Measurements from ENCODE around the gene STRIP2. TPM values are rescaled to one million over a fixed set of nuclear protein-coding genes. Genes with fewer than 3 reads are reported as not detected.
"Not testable (repeated sequence)": the region's sequence is repeated elsewhere in the genome, so short reads cannot be mapped to it uniquely, and the experiment has no call there.

The STRIP2 gene
- total and polyA plus RNA-seq, 4 experiments from 2014 or later, result 0.20 to 0.22 TPM; not detected in 2

DNA sequence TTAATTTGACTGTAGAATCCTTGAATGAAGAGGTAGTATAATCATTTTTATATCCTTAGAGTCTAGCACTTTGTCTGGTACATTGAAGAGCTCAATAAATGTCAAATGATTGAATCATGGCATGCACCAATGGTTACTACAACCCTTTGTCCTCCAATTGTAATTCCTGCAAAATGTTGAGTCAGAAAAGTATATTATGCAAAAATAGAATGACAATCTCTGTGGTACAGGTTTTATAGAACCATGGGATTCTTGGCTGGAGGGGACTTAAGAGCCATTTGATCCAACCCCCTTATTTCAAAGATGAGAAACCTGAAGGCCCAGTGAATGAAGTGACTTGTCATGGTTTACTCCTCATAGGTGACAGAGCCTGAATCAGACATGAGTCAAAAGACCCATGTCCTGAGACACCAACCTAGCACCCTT is 37.2 kb downstream of the STRIP2 start:
- no peak overlapping the region for H3K4me3 ChIP-seq (ENCODE audit: low read length in 2 of 2)
- H3K9me3 ChIP-seq (ENCODE audit: control insufficient read depth in 1 of 2, low read length in 2 of 2), result no peaks in the 10 kb centered on the region
- no peaks in the 10 kb centered on the region for H3K4me1 ChIP-seq (ENCODE audit: insufficient read depth, low read length)
- POLR2A ChIA-PET (ENCODE audit: partially characterized antibody), result no interaction called here
- no peak overlapping the region for H3K27ac Mint-ChIP-seq
- CTCF ChIA-PET (ENCODE audit: partially characterized antibody), result interaction anchor here (0.6 to 8.1 kb wide), 20 partner anchors 9 to 380 kb away, joined by 3 to 136 read pairs (median 4); partner anchors contain the start of gene STRIP2
- no peak for DNase-seq
- H3K27ac ChIP-seq (ENCODE audit: low read depth, low read length), result no peak overlapping the region
- H3K4me1 Mint-ChIP-seq, result no peaks in the 10 kb centered on the region
- H3K9me3 Mint-ChIP-seq, result no peaks in the 10 kb centered on the region
- H3K27me3 ChIP-seq (ENCODE audit: insufficient read depth, low read length), result no peaks in the 10 kb centered on the region
- intact Hi-C loops (cut with micrococcal nuclease), result loop anchor here (5.0 to 10.0 kb wide), 2 partner anchors 541 to 567 kb away; no protein-coding TSS in a partner anchor
- H3K27me3 Mint-ChIP-seq, result no peaks in the 10 kb centered on the region
- no peaks in the 10 kb centered on the region for H3K36me3 Mint-ChIP-seq
- H3K36me3 ChIP-seq (ENCODE audit: insufficient read depth, low read length), result no peaks in the 10 kb centered on the region
- H3K4me3 Mint-ChIP-seq, result no peak overlapping the region

DNA sequence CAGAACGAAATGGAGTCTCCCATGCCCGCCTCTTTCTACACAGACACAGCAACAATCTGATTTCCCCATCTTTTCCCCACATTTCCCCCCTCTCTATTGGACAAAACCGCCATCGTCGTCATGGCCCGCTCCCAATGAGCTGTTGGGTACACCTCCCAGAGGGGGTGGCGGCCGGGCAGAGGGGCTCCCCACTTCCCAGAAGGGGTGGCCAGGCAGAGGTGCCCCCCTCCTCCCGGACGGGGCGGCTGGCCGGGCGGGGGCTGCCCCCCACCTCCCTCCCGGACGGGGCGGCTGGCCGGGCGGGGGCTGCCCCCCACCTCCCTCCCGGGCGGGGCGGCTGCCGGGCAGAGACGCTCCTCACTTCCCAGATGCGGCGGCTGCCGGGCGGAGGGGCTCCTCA is 41.7 kb downstream of the STRIP2 start:
- H3K36me3 ChIP-seq (ENCODE audit: insufficient read depth, low read length); H3K36me3 Mint-ChIP-seq; H3K27ac ChIP-seq (ENCODE audit: low read depth, low read length); H3K4me1 ChIP-seq (ENCODE audit: insufficient read depth, low read length); H3K4me3 Mint-ChIP-seq; POLR2A ChIA-PET (ENCODE audit: partially characterized antibody); H3K27me3 ChIP-seq (ENCODE audit: insufficient read depth, low read length); H3K4me1 Mint-ChIP-seq; CTCF ChIA-PET (ENCODE audit: partially characterized antibody); H3K9me3 ChIP-seq (ENCODE audit: control insufficient read depth in 1 of 2, low read length in 2 of 2); H3K4me3 ChIP-seq (ENCODE audit: low read length in 2 of 2); H3K27ac Mint-ChIP-seq; H3K27me3 Mint-ChIP-seq; DNase-seq; H3K9me3 Mint-ChIP-seq: not testable (repeated sequence)
- intact Hi-C loops (cut with micrococcal nuclease), result loop anchor here (10.0 kb wide), 1 partner anchor 571 kb away; no protein-coding TSS in a partner anchor

DNA sequence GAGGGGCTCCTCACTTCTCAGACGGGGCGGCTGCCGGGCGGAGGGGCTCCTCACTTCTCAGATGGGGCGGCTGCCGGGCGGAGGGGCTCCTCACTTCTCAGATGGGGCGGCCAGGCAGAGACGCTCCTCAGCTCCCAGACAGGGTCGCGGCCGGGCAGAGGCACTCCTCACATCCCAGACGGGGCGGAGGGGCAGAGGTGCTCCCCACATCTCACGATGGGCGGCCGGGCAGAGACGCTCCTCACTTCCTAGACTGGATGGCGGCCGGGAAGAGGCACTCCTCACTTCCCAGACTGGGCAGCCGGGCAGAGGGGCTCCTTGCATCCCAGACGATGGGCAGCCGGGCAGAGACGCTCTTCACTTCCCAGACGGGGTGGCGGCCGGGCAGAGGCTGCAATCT is 42.2 kb downstream of the STRIP2 start:
- H3K9me3 ChIP-seq (ENCODE audit: control insufficient read depth in 1 of 2, low read length in 2 of 2); CTCF ChIA-PET (ENCODE audit: partially characterized antibody); H3K36me3 ChIP-seq (ENCODE audit: insufficient read depth, low read length); H3K4me3 ChIP-seq (ENCODE audit: low read length in 2 of 2); DNase-seq; H3K27me3 ChIP-seq (ENCODE audit: insufficient read depth, low read length); H3K27me3 Mint-ChIP-seq; H3K4me1 Mint-ChIP-seq; H3K4me1 ChIP-seq (ENCODE audit: insufficient read depth, low read length); H3K4me3 Mint-ChIP-seq; H3K27ac Mint-ChIP-seq; H3K36me3 Mint-ChIP-seq; POLR2A ChIA-PET (ENCODE audit: partially characterized antibody); H3K27ac ChIP-seq (ENCODE audit: low read depth, low read length); H3K9me3 Mint-ChIP-seq: not testable (repeated sequence)
- intact Hi-C loops (cut with micrococcal nuclease), result loop anchor here (10.0 kb wide), 1 partner anchor 572 kb away; no protein-coding TSS in a partner anchor

DNA sequence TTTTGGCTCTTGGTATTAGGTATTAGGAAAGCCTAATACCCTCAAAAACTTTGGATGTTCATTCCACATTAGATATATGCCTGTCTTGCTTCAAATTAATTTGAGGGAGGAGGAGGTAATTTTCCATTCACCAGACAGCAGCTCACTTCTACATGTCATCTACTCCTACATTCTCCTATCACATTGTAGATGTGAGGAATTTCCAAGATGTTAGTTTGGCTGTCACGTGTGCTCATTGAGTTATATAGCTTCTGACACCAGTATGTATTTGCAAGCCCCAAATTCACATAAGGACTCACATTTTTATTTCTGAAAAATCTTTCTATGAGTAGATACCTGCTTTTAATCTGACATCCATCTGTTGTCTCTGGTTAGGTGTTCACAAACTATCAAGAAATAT is 45.6 kb downstream of the STRIP2 start:
- H3K27me3 Mint-ChIP-seq, result no peaks in the 10 kb centered on the region
- Histone ChIP-seq H3K4me3 (ENCODE audit: low read length in 2 of 2) (no peak overlapping the region), H3K27me3 (ENCODE audit: insufficient read depth, low read length) (no peaks in the 10 kb centered on the region), H3K36me3 (ENCODE audit: insufficient read depth, low read length) (no peaks in the 10 kb centered on the region), H3K9me3 (ENCODE audit: control insufficient read depth in 1 of 2, low read length in 2 of 2) (no peaks in the 10 kb centered on the region), H3K4me1 (ENCODE audit: insufficient read depth, low read length) (no peaks in the 10 kb centered on the region), H3K27ac (ENCODE audit: low read depth, low read length) (no peak overlapping the region)
- H3K9me3 Mint-ChIP-seq, result no peaks in the 10 kb centered on the region
- H3K27ac Mint-ChIP-seq, result no peak overlapping the region
- H3K4me1 Mint-ChIP-seq, result no peaks in the 10 kb centered on the region
- H3K4me3 Mint-ChIP-seq, result no peak overlapping the region
- no peaks in the 10 kb centered on the region for H3K36me3 Mint-ChIP-seq
- ChIA-PET CTCF (ENCODE audit: partially characterized antibody) (interaction anchor here (0.7 to 1.4 kb wide), 2 partner anchors 101 to 112 kb away, joined by 3 to 5 read pairs; no protein-coding TSS in a partner anchor), POLR2A (ENCODE audit: partially characterized antibody) (no interaction called here)
- DNase-seq, result no peak
- intact Hi-C loops (cut with micrococcal nuclease), result loop anchor here (10.0 kb wide), 1 partner anchor 575 kb away; no protein-coding TSS in a partner anchor

DNA sequence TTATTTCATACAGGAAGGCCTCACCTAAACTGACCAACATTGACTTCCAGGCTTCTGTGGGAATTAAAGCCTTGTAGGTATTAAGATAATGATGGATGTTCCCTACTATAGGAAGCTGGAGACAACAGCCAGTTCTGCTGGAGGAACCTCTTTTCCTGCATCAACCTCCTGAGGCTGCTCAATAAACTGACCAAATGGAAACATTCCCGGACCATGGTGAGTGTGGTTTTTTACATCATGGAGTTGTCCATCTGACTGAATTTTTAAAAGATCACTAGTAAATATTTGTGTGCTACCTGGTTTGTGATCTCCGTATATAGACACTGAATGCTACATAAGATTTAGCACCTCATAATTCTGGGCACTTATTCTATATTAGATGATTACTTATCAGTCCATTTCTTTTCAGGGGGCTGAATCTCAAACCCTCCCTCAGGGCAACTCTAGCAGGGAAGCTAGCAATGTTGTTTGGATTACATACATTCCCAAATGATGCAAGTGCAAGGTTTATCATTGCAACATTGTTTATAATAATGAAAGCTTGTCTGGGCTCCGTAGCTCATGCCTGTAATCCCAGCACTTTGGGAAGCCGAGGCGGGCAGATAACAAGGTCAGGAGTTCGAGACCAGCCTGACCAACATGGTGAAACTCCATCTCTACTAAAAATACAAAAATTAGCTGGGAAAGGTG is 46.6 kb downstream of the STRIP2 start:
- H3K27ac Mint-ChIP-seq, result no peak overlapping the region
- Histone ChIP-seq H3K36me3 (ENCODE audit: insufficient read depth, low read length) (no peaks in the 10 kb centered on the region), H3K4me1 (ENCODE audit: insufficient read depth, low read length) (no peaks in the 10 kb centered on the region), H3K27me3 (ENCODE audit: insufficient read depth, low read length) (no peaks in the 10 kb centered on the region), H3K27ac (ENCODE audit: low read depth, low read length) (no peak overlapping the region), H3K4me3 (ENCODE audit: low read length in 2 of 2) (no peak overlapping the region), H3K9me3 (ENCODE audit: control insufficient read depth in 1 of 2, low read length in 2 of 2) (no peaks in the 10 kb centered on the region)
- DNase-seq, result no peak
- H3K4me1 Mint-ChIP-seq, result no peaks in the 10 kb centered on the region
- intact Hi-C loops (cut with micrococcal nuclease), result no loop called here
- ChIA-PET CTCF (ENCODE audit: partially characterized antibody) (interaction anchor here (0.6 to 1.7 kb wide), 3 partner anchors 9 to 123 kb away, joined by 3 to 5 read pairs (median 3); no protein-coding TSS in a partner anchor), POLR2A (ENCODE audit: partially characterized antibody) (no interaction called here)
- no peaks in the 10 kb centered on the region for H3K36me3 Mint-ChIP-seq
- no peak overlapping the region for H3K4me3 Mint-ChIP-seq
- H3K9me3 Mint-ChIP-seq, result no peaks in the 10 kb centered on the region
- H3K27me3 Mint-ChIP-seq, result no peaks in the 10 kb centered on the region

DNA sequence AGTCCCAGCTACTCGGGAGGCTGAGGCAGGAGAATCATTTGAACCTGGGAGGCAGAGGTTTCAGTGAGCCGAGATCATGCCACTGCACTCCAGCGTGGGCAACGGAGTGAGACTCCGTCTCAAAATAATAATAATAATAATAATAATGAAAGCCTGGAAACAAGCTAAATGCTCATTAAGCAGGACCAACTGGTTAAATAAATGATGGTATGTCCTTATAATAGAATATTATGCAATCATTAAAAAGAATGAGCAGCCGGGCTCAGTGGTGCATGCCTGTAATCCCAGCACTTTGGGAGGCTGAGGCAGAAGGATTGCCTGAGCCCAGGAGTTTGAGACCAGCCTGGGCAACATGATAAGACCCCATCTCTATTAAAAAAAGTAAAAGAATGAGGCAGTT is 47.1 kb downstream of the STRIP2 start:
- H3K4me1 ChIP-seq (ENCODE audit: insufficient read depth, low read length); H3K4me3 ChIP-seq (ENCODE audit: low read length in 2 of 2); H3K27me3 Mint-ChIP-seq; H3K36me3 ChIP-seq (ENCODE audit: insufficient read depth, low read length); H3K4me1 Mint-ChIP-seq; H3K9me3 ChIP-seq (ENCODE audit: control insufficient read depth in 1 of 2, low read length in 2 of 2); H3K27ac ChIP-seq (ENCODE audit: low read depth, low read length); POLR2A ChIA-PET (ENCODE audit: partially characterized antibody); H3K4me3 Mint-ChIP-seq; H3K27ac Mint-ChIP-seq; H3K9me3 Mint-ChIP-seq; DNase-seq; H3K36me3 Mint-ChIP-seq; intact Hi-C loops (cut with micrococcal nuclease); H3K27me3 ChIP-seq (ENCODE audit: insufficient read depth, low read length): not testable (repeated sequence)
- CTCF ChIA-PET (ENCODE audit: partially characterized antibody), result interaction anchor here (0.6 to 1.7 kb wide), 3 partner anchors 10 to 122 kb away, joined by 3 to 5 read pairs (median 3); no protein-coding TSS in a partner anchor

DNA sequence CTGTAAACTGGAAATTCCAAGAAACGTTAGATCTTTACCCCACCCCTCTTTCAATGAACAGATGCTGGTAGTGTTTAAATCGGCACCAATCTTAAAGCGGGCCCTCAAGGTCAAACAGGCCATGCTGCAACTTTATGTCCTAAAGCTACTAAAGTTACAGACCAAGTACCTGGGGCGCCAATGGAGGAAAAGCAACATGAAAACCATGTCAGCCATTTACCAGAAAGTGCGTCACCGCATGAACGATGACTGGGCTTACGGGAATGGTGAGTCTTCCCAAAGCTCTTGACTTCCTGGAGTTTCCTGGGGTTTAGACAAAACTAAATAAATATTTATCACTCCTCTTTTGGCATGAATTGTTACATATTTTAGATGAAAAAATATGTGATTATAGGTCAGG is 48.5 kb downstream of the STRIP2 start:
- no peaks in the 10 kb centered on the region for H3K36me3 Mint-ChIP-seq
- ChIA-PET POLR2A (ENCODE audit: partially characterized antibody) (no interaction called here), CTCF (ENCODE audit: partially characterized antibody) (interaction anchor here (1.2 kb wide), 1 partner anchor 11 kb away, joined by 3 read pairs; no protein-coding TSS in a partner anchor)
- DNase-seq, result no peak
- Histone ChIP-seq H3K27ac (ENCODE audit: low read depth, low read length) (no peak overlapping the region), H3K4me3 (ENCODE audit: low read length in 2 of 2) (no peak overlapping the region), H3K27me3 (ENCODE audit: insufficient read depth, low read length) (no peaks in the 10 kb centered on the region), H3K9me3 (ENCODE audit: control insufficient read depth in 1 of 2, low read length in 2 of 2) (no peaks in the 10 kb centered on the region), H3K4me1 (ENCODE audit: insufficient read depth, low read length) (no peaks in the 10 kb centered on the region), H3K36me3 (ENCODE audit: insufficient read depth, low read length) (no peaks in the 10 kb centered on the region)
- H3K27me3 Mint-ChIP-seq, result no peaks in the 10 kb centered on the region
- intact Hi-C loops (cut with micrococcal nuclease), result no loop called here
- no peaks in the 10 kb centered on the region for H3K9me3 Mint-ChIP-seq
- H3K4me1 Mint-ChIP-seq, result no peaks in the 10 kb centered on the region
- no peak overlapping the region for H3K27ac Mint-ChIP-seq
- H3K4me3 Mint-ChIP-seq, result no peak overlapping the region

Data from CD4-positive, alpha-beta memory T cell (primary cell).